Upper lobe of left lung (tissue), 4 donors: ENCODE results near the gene MZF1.

Experiments
- CTCF ChIP-seq, 6 experiments: fragments of 450-650 bp in 4 of 6; fragments of 200-600 bp in 2 of 6; sonication (generic) in 2 of 6; IDR thresholded peaks; one replicate each; pipeline ENCODE4 v1.5.1; 2016 to 2019; ENCODE audit warnings: antibody characterized with exemption in 6 of 6
- POLR2AphosphoS5 ChIP-seq, 2 donors: sonication (generic); formaldehyde crosslinking; IDR thresholded peaks; one replicate each; pipeline ENCODE4 v1.5.1; 2017; ENCODE audit warnings: antibody characterized with exemption in 2 of 2

DNA sequence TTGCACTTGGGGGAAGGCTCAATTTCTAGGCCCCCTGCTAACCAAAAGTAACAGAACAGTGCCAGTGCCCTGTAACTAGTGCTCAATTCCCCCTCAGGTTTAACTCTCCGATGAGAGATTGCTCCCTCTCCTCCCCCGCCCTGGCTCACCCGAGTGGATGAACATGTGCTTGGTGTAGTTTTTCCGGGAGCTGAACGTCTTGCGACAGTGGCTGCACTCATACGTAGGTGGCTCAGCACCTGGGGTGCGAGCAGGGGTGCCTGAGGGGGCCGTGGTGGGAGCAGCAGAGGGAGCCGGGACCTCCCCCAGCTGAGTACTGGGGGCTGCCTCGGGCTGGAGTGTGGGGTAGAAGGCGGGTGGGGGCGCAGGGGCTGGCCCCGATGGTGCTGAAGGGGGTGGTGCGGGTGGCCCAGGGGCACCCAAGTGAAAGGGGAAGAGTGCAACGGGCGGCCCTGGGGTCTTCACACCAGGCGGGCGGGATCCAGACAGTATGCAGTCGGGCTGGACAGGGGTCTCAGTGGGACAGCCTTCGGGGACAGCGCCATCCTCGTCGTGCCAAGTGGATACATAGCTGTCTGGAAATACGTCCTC, 56.8 kb downstream of the MZF1 start:
- TF ChIP-seq CTCF (IDR thresholded peaks at IDR 0.05) (no peak), POLR2AphosphoS5 (IDR thresholded peaks at IDR 0.05) (no peak)
